Esophagus squamous epithelium (tissue), 4 donors: ENCODE data around the gene GCNT1.

Source experiments
- CTCF ChIP-seq, 6 experiments: fragments of 450-650 bp in 4 of 6; fragments of 200-600 bp in 2 of 6; sonication (generic) in 2 of 6; IDR thresholded peaks; one replicate each; pipeline ENCODE4 v1.5.1; 2016 to 2019; ENCODE audit warnings: antibody characterized with exemption in 6 of 6, mild to moderate bottlenecking in 4 of 6, moderate library complexity in 4 of 6
- POLR2A ChIP-seq, 4 donors: fragments of 450-650 bp; IDR thresholded peaks; one replicate each; pipeline ENCODE4 v1.6.1; 2017; ENCODE audit warnings: antibody characterized with exemption in 4 of 4, mild to moderate bottlenecking in 4 of 4, moderate library complexity in 3 of 4

GRCh38 chr9:76423216-76424177, 35.5 kb upstream of the GCNT1 start:
- TF ChIP-seq POLR2A (IDR thresholded peaks at IDR 0.05): no peak
- no peak for TF ChIP-seq CTCF (IDR thresholded peaks at IDR 0.05)
